Lower leg skin (tissue), 4 donors: Measurements from ENCODE around the gene C9. TPM values are rescaled to one million over a fixed set of nuclear protein-coding genes. Genes with fewer than 3 reads are reported as not detected.

Source experiments
- DNase-seq, 2 donors: peaks; one replicate each; pipeline ENCODE4 v3.0.0-alpha.2; 2019; ENCODE audit warnings: low spot score in 2 of 2
- H3K4me3 ChIP-seq: fragments of 200-600 bp; sonication (generic); 2 replicates; pipeline ENCODE4 v1.5.1; 2017; ENCODE audit warnings: mild to moderate bottlenecking, low read depth; ENCODE audit not compliant: poor library complexity, severe bottlenecking
- CTCF ChIP-seq, 3 donors: fragments of 450-650 bp; IDR thresholded peaks; one replicate each; pipeline ENCODE4 v1.5.1; 2016; ENCODE audit warnings: antibody characterized with exemption in 3 of 3, mild to moderate bottlenecking in 3 of 3, moderate library complexity in 2 of 3
- POLR2A ChIP-seq, 2 donors: fragments of 450-650 bp; IDR thresholded peaks; one replicate each; pipeline ENCODE4 v1.6.1; 2016 to 2017; ENCODE audit warnings: antibody characterized with exemption in 2 of 2, mild to moderate bottlenecking in 1 of 2, moderate library complexity in 1 of 2
- WGBS, 2 donors: methylation state at CpG; one replicate each; pipeline ENCODE4 v1.1.5; 2018; 5-methylcytosine and 5-hydroxymethylcytosine counted together
- intact Hi-C: fragments of 100-400 bp; cut with DNase I; formaldehyde crosslinking; loops from one replicate; pipeline ENCODE4 v1.15.0; 2023; ENCODE audit warnings: low total_unique reads
- total RNA-seq, 4 donors: library from RNA; depleted of rRNA; stranded (reverse); fragments of >200 nt; gene quantifications; one replicate each; pipeline ENCODE4 v1.1.0, GENCODE V29; 2016

Gene C9
- total RNA-seq, 4 donors from 2014 or later = not detected

GRCh38 chr5:39315995-39316394, 48.3 kb downstream of the C9 start:
- no peak for DNase-seq
- TF ChIP-seq CTCF (IDR thresholded peaks at IDR 0.05) (no peak), POLR2A (IDR thresholded peaks at IDR 0.05) (no peak)
- WGBS, 2 donors = 78 to 84% methylated on average over 4 of the region's 4 CpGs
- intact Hi-C loops = no loop called here
- H3K4me3 ChIP-seq = no peak overlapping the region

GRCh38 chr5:39314591-39314990, 49.7 kb downstream of the C9 start:
- H3K4me3 ChIP-seq = no peak overlapping the region
- DNase-seq = no peak
- 89% methylated on average over 1 of the region's 1 CpG for WGBS, 2 donors
- TF ChIP-seq POLR2A (IDR thresholded peaks at IDR 0.05) = no peak
- no peak for TF ChIP-seq CTCF (IDR thresholded peaks at IDR 0.05)
- intact Hi-C loops = no loop called here

- intact Hi-C loops = no loop called here
- TF ChIP-seq POLR2A (IDR thresholded peaks at IDR 0.05) (no peak), CTCF (IDR thresholded peaks at IDR 0.05) (no peak)
- 89 to 97% methylated on average over 1 of the region's 1 CpG for WGBS, 2 donors
Observed at GRCh38 chr5:39309534-39309933, 54.8 kb downstream of the C9 start.

GRCh38 chr5:39302472-39302871, 61.8 kb downstream of the C9 start:
- no peak for DNase-seq
- intact Hi-C loops = no loop called here
- WGBS, 2 donors = 61% methylated on average over 1 of the region's 1 CpG
- TF ChIP-seq CTCF (IDR thresholded peaks at IDR 0.05) = no peak
- TF ChIP-seq POLR2A (IDR thresholded peaks at IDR 0.05) = no peak
- H3K4me3 ChIP-seq = no peak overlapping the region

More at GRCh38 chr5:39309534-39309933, 54.8 kb downstream of the C9 start:
- DNase-seq = no peak
- no peak overlapping the region for H3K4me3 ChIP-seq

- intact Hi-C loops = no loop called here
- TF ChIP-seq CTCF (IDR thresholded peaks at IDR 0.05) (no peak), POLR2A (IDR thresholded peaks at IDR 0.05) (no peak)
- H3K4me3 ChIP-seq = no peak overlapping the region
- DNase-seq = no peak
Observed at GRCh38 chr5:39301406-39301805, 62.9 kb downstream of the C9 start.

- no peak for TF ChIP-seq POLR2A (IDR thresholded peaks at IDR 0.05)
- no peak for TF ChIP-seq CTCF (IDR thresholded peaks at IDR 0.05)
- intact Hi-C loops = no loop called here
- no peak overlapping the region for H3K4me3 ChIP-seq
- no peak for DNase-seq
Observed at GRCh38 chr5:39299962-39300361, 64.3 kb downstream of the C9 start.
